HL-60 (cell line): ENCODE data around the gene NRXN3.

Source experiments
- GABPA ChIP-seq: IDR thresholded peaks from 2 replicates; pipeline ENCODE4 v1.6.1; 2012; ENCODE audit warnings: low read depth
- POLR2AphosphoS5 ChIP-seq: IDR thresholded peaks from 2 replicates; pipeline ENCODE4 v1.6.1; 2012; ENCODE audit warnings: low read depth
- TF ChIP-seq, protein P1 (sequence below): IDR thresholded peaks from one replicate; pipeline ENCODE4 v1.5.1; 2011; ENCODE audit warnings: low read length, control low read depth, inconsistent platforms; ENCODE audit not compliant: insufficient read depth
- TF ChIP-seq, protein P2 (sequence below): IDR thresholded peaks from 2 replicates; pipeline ENCODE4 v1.6.1; 2012; ENCODE audit warnings: low read depth; ENCODE audit not compliant: insufficient replicate concordance

DNA sequence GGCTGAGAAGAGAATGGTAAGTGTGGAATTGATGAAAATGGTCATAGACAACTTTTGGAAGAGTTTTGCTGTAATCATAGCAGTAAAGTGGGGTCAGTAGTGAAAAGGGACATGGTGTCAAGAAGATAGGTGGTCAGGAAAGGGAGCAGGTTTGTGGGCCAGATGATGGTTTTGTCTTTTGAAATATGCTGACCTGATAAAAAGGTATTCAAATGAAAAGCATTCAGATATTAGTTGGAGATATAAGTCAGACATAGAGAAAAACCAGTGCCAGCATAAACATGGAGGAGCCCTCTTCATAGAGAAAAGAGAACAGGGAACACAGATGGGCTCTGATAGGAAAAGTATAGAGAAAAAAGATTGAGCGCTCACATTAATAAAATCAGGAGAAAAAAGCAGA lies 518.3 kb downstream of the NRXN3 start:
- TF ChIP-seq POLR2AphosphoS5 (no peak), GABPA (no peak)
- TF ChIP-seq, protein P1, sequence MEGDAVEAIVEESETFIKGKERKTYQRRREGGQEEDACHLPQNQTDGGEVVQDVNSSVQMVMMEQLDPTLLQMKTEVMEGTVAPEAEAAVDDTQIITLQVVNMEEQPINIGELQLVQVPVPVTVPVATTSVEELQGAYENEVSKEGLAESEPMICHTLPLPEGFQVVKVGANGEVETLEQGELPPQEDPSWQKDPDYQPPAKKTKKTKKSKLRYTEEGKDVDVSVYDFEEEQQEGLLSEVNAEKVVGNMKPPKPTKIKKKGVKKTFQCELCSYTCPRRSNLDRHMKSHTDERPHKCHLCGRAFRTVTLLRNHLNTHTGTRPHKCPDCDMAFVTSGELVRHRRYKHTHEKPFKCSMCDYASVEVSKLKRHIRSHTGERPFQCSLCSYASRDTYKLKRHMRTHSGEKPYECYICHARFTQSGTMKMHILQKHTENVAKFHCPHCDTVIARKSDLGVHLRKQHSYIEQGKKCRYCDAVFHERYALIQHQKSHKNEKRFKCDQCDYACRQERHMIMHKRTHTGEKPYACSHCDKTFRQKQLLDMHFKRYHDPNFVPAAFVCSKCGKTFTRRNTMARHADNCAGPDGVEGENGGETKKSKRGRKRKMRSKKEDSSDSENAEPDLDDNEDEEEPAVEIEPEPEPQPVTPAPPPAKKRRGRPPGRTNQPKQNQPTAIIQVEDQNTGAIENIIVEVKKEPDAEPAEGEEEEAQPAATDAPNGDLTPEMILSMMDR, result no peak
- TF ChIP-seq, protein P2, sequence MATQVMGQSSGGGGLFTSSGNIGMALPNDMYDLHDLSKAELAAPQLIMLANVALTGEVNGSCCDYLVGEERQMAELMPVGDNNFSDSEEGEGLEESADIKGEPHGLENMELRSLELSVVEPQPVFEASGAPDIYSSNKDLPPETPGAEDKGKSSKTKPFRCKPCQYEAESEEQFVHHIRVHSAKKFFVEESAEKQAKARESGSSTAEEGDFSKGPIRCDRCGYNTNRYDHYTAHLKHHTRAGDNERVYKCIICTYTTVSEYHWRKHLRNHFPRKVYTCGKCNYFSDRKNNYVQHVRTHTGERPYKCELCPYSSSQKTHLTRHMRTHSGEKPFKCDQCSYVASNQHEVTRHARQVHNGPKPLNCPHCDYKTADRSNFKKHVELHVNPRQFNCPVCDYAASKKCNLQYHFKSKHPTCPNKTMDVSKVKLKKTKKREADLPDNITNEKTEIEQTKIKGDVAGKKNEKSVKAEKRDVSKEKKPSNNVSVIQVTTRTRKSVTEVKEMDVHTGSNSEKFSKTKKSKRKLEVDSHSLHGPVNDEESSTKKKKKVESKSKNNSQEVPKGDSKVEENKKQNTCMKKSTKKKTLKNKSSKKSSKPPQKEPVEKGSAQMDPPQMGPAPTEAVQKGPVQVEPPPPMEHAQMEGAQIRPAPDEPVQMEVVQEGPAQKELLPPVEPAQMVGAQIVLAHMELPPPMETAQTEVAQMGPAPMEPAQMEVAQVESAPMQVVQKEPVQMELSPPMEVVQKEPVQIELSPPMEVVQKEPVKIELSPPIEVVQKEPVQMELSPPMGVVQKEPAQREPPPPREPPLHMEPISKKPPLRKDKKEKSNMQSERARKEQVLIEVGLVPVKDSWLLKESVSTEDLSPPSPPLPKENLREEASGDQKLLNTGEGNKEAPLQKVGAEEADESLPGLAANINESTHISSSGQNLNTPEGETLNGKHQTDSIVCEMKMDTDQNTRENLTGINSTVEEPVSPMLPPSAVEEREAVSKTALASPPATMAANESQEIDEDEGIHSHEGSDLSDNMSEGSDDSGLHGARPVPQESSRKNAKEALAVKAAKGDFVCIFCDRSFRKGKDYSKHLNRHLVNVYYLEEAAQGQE, result no peak
